GM20000 (cell line): ENCODE data around the gene PKDREJ.

ENCODE experiments used
- DNase-seq: peaks from one replicate; pipeline ENCODE4 v3.0.0; 2012; ENCODE audit warnings: low spot score
- CTCF ChIP-seq: IDR thresholded peaks from 2 replicates; pipeline ENCODE4 v1.5.1; 2012; ENCODE audit warnings: mild to moderate bottlenecking, control low read depth; ENCODE audit errors: extremely low read depth, missing control alignments

PKDREJ gene

DNA sequence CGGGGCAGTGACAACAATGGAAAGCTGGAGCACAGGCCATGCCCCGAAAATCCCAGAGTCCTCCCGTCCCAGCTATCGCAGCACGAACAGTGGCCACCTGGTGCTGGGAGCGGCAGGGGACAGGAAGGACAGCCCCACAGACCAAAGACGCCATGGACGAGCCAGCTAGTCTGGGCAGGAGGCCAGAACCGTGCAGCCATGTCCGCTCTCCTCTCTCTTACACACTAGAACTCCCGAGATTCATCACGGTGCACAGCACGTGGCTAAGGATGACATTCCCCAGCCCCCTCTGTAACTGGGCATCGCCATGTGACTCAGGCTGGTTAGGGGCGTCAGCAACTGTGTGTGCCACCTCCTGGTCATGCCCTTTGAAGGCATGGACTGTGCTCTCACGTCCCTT is 17.6 kb downstream of the PKDREJ start:
- no peak for DNase-seq

DNA sequence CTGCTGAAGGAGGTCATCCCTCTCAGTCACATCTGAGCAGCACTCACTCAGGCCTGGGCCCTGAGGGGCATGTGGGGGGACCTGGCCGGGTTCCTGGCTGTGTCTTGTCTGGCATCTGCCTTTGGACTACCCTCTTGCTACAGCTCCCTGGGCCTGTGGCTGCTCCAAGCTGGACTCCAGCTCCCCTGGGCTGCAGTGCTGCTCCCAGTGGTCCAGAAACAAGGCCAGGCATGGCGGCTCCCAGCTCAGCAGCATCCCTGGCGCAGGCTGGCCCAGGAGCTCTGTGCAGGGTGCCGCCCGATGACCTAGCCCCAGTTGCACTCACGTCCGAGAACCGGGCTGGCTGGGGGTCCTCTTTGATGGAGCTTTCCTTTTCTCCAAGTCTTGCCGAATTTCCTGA is 18.4 kb downstream of the PKDREJ start:
- TF ChIP-seq CTCF = no peak
- DNase-seq = no peak

More for the DNA sequence above, 17.6 kb downstream of the PKDREJ start:
- TF ChIP-seq CTCF = no peak

DNA sequence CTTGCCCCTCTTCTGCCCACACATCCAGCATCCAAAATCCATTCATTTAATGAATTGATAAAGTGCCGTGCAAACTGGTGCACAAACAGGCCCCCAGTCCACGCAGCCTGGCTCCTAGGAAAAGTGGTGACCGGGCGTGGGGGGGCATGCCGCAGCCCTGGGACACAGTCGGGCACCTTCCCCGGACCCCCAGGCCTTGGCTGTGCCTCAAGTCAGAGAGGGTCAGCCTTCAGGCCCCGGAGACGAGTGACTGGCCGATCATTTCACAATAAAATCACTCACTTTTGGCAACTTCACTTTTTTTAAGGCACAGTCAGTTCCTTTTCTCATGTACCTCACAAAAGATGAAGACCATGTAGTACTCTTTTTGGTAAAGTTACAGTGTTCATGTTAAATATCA is 21.1 kb downstream of the PKDREJ start:
- TF ChIP-seq CTCF = no peak

GRCh38 chr22:46241396-46242007 is 21.6 kb downstream of the PKDREJ start:
- no peak for DNase-seq
- TF ChIP-seq CTCF = no peak

More for the DNA sequence above, 21.1 kb downstream of the PKDREJ start:
- no peak for DNase-seq

- no peak for DNase-seq
- TF ChIP-seq CTCF = no peak
Observed at GRCh38 chr22:46240907-46241306, 22.2 kb downstream of the PKDREJ start.

GRCh38 chr22:46240506-46240905 is 22.6 kb downstream of the PKDREJ start:
- TF ChIP-seq CTCF = no peak
- DNase-seq = no peak

DNA sequence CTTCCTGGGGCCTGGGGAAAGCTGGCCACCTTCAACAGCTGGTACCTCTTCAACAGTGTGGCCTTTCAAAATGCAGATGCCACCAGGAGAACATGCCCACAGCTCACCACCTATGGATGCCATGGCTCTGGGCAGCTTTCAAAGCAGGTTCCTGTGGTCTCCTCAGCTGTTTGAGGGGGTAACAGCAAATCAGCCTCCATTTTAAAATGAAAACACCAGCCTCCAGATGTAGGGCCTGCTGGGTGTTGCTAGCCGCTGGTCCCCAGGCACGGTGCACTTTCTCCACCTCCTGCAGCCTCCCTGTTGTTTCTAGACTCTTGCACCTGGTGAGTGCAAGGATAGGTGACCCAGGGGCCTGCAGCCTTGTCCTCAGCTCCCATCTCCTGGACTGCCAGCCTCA is 23.1 kb downstream of the PKDREJ start:
- DNase-seq = no peak
- no peak for TF ChIP-seq CTCF
